Measurements from ENCODE around the gene ATRN. TPM values are rescaled to one million over a fixed set of nuclear protein-coding genes. Genes with fewer than 3 reads are reported as not detected.
"Not testable (repeated sequence)": the region's sequence is repeated elsewhere in the genome, so short reads cannot be mapped to it uniquely, and the experiment has no call there.

ATRN gene
- total RNA-seq, 1 donor from 2014 or later, result 37.0 TPM

DNA sequence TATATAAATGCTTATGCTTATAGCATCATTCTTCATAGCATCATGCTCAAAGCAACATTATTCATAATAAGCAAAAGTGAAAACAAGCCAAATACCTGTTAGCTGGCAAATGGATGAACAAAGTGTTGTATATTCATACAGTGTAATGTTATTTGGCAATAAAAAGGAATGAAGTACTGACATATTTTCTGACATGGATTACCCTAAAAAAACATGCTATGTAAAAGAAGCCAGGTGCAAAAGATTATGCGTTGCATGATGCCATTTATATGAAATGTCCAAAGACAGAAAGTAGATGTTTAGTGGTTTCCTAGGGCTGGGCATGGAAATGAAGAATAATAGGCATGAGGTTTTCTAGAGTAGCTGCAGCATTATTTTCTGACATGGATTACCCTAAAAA, 115.3 kb downstream of the ATRN start:
- Mint-ChIP-seq H3K9me3 (ENCODE audit: unreplicated experiment) (no peaks in the 10 kb centered on the region), H3K4me3 (ENCODE audit: unreplicated experiment) (no peak overlapping the region), H3K27me3 (ENCODE audit: unreplicated experiment) (no peaks in the 10 kb centered on the region), H3K4me1 (ENCODE audit: unreplicated experiment) (peaks cover 9% of the 10 kb centered on the region), H3K36me3 (ENCODE audit: low read depth, unreplicated experiment) (peaks cover 23% of the 10 kb centered on the region), H3K27ac (ENCODE audit: unreplicated experiment) (no peak overlapping the region)
- DNase-seq (ENCODE audit: low spot score), result no peak
- TF ChIP-seq, protein P1, sequence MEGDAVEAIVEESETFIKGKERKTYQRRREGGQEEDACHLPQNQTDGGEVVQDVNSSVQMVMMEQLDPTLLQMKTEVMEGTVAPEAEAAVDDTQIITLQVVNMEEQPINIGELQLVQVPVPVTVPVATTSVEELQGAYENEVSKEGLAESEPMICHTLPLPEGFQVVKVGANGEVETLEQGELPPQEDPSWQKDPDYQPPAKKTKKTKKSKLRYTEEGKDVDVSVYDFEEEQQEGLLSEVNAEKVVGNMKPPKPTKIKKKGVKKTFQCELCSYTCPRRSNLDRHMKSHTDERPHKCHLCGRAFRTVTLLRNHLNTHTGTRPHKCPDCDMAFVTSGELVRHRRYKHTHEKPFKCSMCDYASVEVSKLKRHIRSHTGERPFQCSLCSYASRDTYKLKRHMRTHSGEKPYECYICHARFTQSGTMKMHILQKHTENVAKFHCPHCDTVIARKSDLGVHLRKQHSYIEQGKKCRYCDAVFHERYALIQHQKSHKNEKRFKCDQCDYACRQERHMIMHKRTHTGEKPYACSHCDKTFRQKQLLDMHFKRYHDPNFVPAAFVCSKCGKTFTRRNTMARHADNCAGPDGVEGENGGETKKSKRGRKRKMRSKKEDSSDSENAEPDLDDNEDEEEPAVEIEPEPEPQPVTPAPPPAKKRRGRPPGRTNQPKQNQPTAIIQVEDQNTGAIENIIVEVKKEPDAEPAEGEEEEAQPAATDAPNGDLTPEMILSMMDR (IDR thresholded peaks at IDR 0.05; ENCODE audit: unreplicated experiment), result no peak

GRCh38 chr20:3590164-3590563, 119.3 kb downstream of the ATRN start:
- no peak overlapping the region for H3K4me3 Mint-ChIP-seq (ENCODE audit: unreplicated experiment)
- H3K27ac Mint-ChIP-seq (ENCODE audit: unreplicated experiment), result no peak overlapping the region
- no peak for DNase-seq (ENCODE audit: low spot score)
- H3K9me3 Mint-ChIP-seq (ENCODE audit: unreplicated experiment), result no peaks in the 10 kb centered on the region
- peaks cover 31% of the 10 kb centered on the region for H3K36me3 Mint-ChIP-seq (ENCODE audit: low read depth, unreplicated experiment)
- peaks cover 4% of the 10 kb centered on the region for H3K4me1 Mint-ChIP-seq (ENCODE audit: unreplicated experiment)
- H3K27me3 Mint-ChIP-seq (ENCODE audit: unreplicated experiment), result no peaks in the 10 kb centered on the region
- TF ChIP-seq, protein P1 (IDR thresholded peaks at IDR 0.05; ENCODE audit: unreplicated experiment), result no peak

GRCh38 chr20:3592931-3593330, 122.1 kb downstream of the ATRN start:
- Mint-ChIP-seq H3K4me3 (ENCODE audit: unreplicated experiment) (no peak overlapping the region), H3K36me3 (ENCODE audit: low read depth, unreplicated experiment) (peaks cover 20% of the 10 kb centered on the region), H3K27me3 (ENCODE audit: unreplicated experiment) (no peaks in the 10 kb centered on the region), H3K9me3 (ENCODE audit: unreplicated experiment) (no peaks in the 10 kb centered on the region), H3K4me1 (ENCODE audit: unreplicated experiment) (no peaks in the 10 kb centered on the region), H3K27ac (ENCODE audit: unreplicated experiment) (no peak overlapping the region)
- no peak for DNase-seq (ENCODE audit: low spot score)
- TF ChIP-seq, protein P1 (IDR thresholded peaks at IDR 0.05; ENCODE audit: unreplicated experiment), result no peak

- Mint-ChIP-seq H3K36me3 (ENCODE audit: low read depth, unreplicated experiment) (peaks cover 17% of the 10 kb centered on the region), H3K27ac (ENCODE audit: unreplicated experiment) (no peak overlapping the region), H3K27me3 (ENCODE audit: unreplicated experiment) (no peaks in the 10 kb centered on the region), H3K4me1 (ENCODE audit: unreplicated experiment) (no peaks in the 10 kb centered on the region), H3K9me3 (ENCODE audit: unreplicated experiment) (no peaks in the 10 kb centered on the region), H3K4me3 (ENCODE audit: unreplicated experiment) (no peak overlapping the region)
- no peak for DNase-seq (ENCODE audit: low spot score)
- TF ChIP-seq, protein P1 (IDR thresholded peaks at IDR 0.05; ENCODE audit: unreplicated experiment), result no peak
Observed at GRCh38 chr20:3595541-3595940, 124.7 kb downstream of the ATRN start.

- H3K27me3 Mint-ChIP-seq (ENCODE audit: unreplicated experiment), result peaks cover 2% of the 10 kb centered on the region
- peaks cover 12% of the 10 kb centered on the region for H3K4me1 Mint-ChIP-seq (ENCODE audit: unreplicated experiment)
- H3K36me3 Mint-ChIP-seq (ENCODE audit: low read depth, unreplicated experiment), result peaks cover 8% of the 10 kb centered on the region
- DNase-seq (ENCODE audit: low spot score), result no peak
- H3K4me3 Mint-ChIP-seq (ENCODE audit: unreplicated experiment), result no peak overlapping the region
- H3K27ac Mint-ChIP-seq (ENCODE audit: unreplicated experiment), result no peak overlapping the region
- H3K9me3 Mint-ChIP-seq (ENCODE audit: unreplicated experiment), result no peaks in the 10 kb centered on the region
- TF ChIP-seq, protein P1 (IDR thresholded peaks at IDR 0.05; ENCODE audit: unreplicated experiment), result no peak
Observed at GRCh38 chr20:3603108-3603507, 132.3 kb downstream of the ATRN start.

- Mint-ChIP-seq H3K4me1 (ENCODE audit: unreplicated experiment) (peaks cover 12% of the 10 kb centered on the region), H3K27ac (ENCODE audit: unreplicated experiment) (peak overlapping the region; percentile 54)
- H3K9me3 Mint-ChIP-seq (ENCODE audit: unreplicated experiment); DNase-seq (ENCODE audit: low spot score); H3K27me3 Mint-ChIP-seq (ENCODE audit: unreplicated experiment); H3K4me3 Mint-ChIP-seq (ENCODE audit: unreplicated experiment); H3K36me3 Mint-ChIP-seq (ENCODE audit: low read depth, unreplicated experiment): not testable (repeated sequence)
Observed at GRCh38 chr20:3605386-3605886, 134.6 kb downstream of the ATRN start.
